Endothelial cell of umbilical vein (primary cell): ENCODE data around the gene IKZF3. TPM values are rescaled to one million over a fixed set of nuclear protein-coding genes. Genes with fewer than 3 reads are reported as not detected.

ENCODE experiments used
- BruUV-seq: library from RNA; stranded (reverse); fragments of 400-500 nt; replicated peaks from 2 replicates; lab custom pipeline; 2021; lab: Mats Ljungman, UMichigan
- CTCF ChIA-PET: fragments of 300-600, 350-600 bp; sonication (Branson Sonifier 250); formaldehyde crosslinking; loops from one replicate; lab custom pipeline; 2021; ENCODE audit warnings: antibody characterized with exemption, inconsistent platforms; lab: Charles Lee
- POLR2A ChIA-PET: fragments of 300-600, 350-600 bp; sonication (Branson Sonifier 250); formaldehyde crosslinking; loops from one replicate; lab custom pipeline; 2021; ENCODE audit warnings: antibody characterized with exemption, inconsistent platforms; lab: Charles Lee
- DNase-seq: peaks from one replicate; pipeline ENCODE4 v3.0.0-alpha.2; 2011; ENCODE audit warnings: low read depth, low spot score
- FAIRE-seq: peaks from 2 replicates; lab custom pipeline; 2011; peaks lifted over from hg19 to GRCh38; lab: Jason Lieb, UNC
- H2AFZ ChIP-seq: 2 replicates; pipeline ENCODE4 v1.6.0; 2012; ENCODE audit warnings: low read depth, low read length, control low read depth, inconsistent platforms
- H3K27ac ChIP-seq: 2 replicates; pipeline ENCODE4 v1.5.1; 2011; ENCODE audit warnings: low read depth, mild to moderate bottlenecking, control low read depth, low read length, moderate library complexity; ENCODE audit not compliant: insufficient read depth
- H3K27me3 ChIP-seq, 2 experiments: 2 replicates each; pipeline versions ENCODE4 v1.6.0 to v1.6.1; 2011; ENCODE audit warnings: low read length in 2 of 2, mixed read lengths in 1 of 2; ENCODE audit not compliant: control insufficient read depth in 2 of 2, insufficient read depth in 2 of 2
- H3K36me3 ChIP-seq, 2 experiments: 2 replicates in 1 of 2; 3 replicates in 1 of 2; pipeline ENCODE4 v1.5.1; 2011; ENCODE audit warnings: low read length in 2 of 2, mild to moderate bottlenecking in 1 of 2, moderate library complexity in 1 of 2; ENCODE audit not compliant: control insufficient read depth in 2 of 2, insufficient read depth in 2 of 2; ENCODE audit errors: extremely low read depth in 1 of 2
- H3K4me1 ChIP-seq: 3 replicates; pipeline ENCODE4 v1.5.1; 2011; ENCODE audit warnings: mild to moderate bottlenecking, low read length; ENCODE audit not compliant: control insufficient read depth, insufficient read depth; ENCODE audit errors: extremely low read depth
- H3K4me2 ChIP-seq: 2 replicates; pipeline ENCODE4 v1.6.1; 2011; ENCODE audit warnings: low read length, control low read depth, mixed read lengths; ENCODE audit not compliant: insufficient read depth
- H3K4me3 ChIP-seq, 3 experiments: fragments of 200-600 bp in 1 of 3; sonication (generic), shearing (Covaris generic) in 1 of 3; replicated peaks in 1 of 3; 2 replicates each; pipeline ENCODE4 v1.5.1; 2011 to 2016; ENCODE audit warnings: control low read depth in 3 of 3, low read length in 3 of 3, mild to moderate bottlenecking in 2 of 3, inconsistent platforms in 1 of 3, low read depth in 1 of 3, moderate library complexity in 1 of 3; ENCODE audit not compliant: insufficient read depth in 1 of 3
- H3K79me2 ChIP-seq: 2 replicates; pipeline ENCODE4 v1.6.0; 2012; ENCODE audit warnings: low read length, inconsistent platforms; ENCODE audit not compliant: control insufficient read depth, insufficient read depth
- H3K9ac ChIP-seq: replicated peaks from 2 replicates; pipeline ENCODE3; 2011; ENCODE audit warnings: low read length, control low read depth; ENCODE audit not compliant: insufficient read depth; ENCODE audit errors: extremely low read depth
- H3K9me1 ChIP-seq: replicated peaks from 3 replicates; pipeline ENCODE4 v1.6.0; 2011; ENCODE audit warnings: mild to moderate bottlenecking, low read length; ENCODE audit not compliant: control insufficient read depth, insufficient read depth; ENCODE audit errors: extremely low read depth
- H3K9me3 ChIP-seq: replicated peaks from 2 replicates; pipeline ENCODE4 v1.5.1; 2012; ENCODE audit warnings: low read length, inconsistent platforms; ENCODE audit not compliant: control insufficient read depth, insufficient read depth
- H4K20me1 ChIP-seq: replicated peaks from 2 replicates; pipeline ENCODE3; 2011; ENCODE audit warnings: mild to moderate bottlenecking, low read length; ENCODE audit not compliant: control insufficient read depth, insufficient read depth; ENCODE audit errors: extremely low read depth
- CTCF ChIP-seq, 2 donors: IDR thresholded peaks; 1 replicate in 1 of 2; 2 replicates in 1 of 2; pipeline ENCODE4 v1.5.1; 2011; ENCODE audit warnings: low read length in 2 of 2, mild to moderate bottlenecking in 2 of 2, moderate library complexity in 2 of 2, control low read depth in 1 of 2, inconsistent platforms in 1 of 2, low read depth in 1 of 2; ENCODE audit not compliant: insufficient read depth in 1 of 2; ENCODE audit errors: extremely low read depth in 1 of 2
- EZH2 ChIP-seq: IDR thresholded peaks from 2 replicates; pipeline ENCODE4 v1.6.1; 2012; ENCODE audit warnings: borderline replicate concordance, low read depth, mild to moderate bottlenecking, moderate library complexity, low read length, inconsistent platforms; ENCODE audit not compliant: severe bottlenecking
- FOS ChIP-seq: IDR thresholded peaks from 2 replicates; pipeline ENCODE4 v1.6.1; 2011; ENCODE audit warnings: mild to moderate bottlenecking, low read length, moderate library complexity, borderline replicate concordance; ENCODE audit not compliant: insufficient read depth
- GATA2 ChIP-seq: IDR thresholded peaks from 2 replicates; pipeline ENCODE4 v1.7.0; 2011; ENCODE audit warnings: low read depth, mild to moderate bottlenecking, moderate library complexity, mixed read lengths, low read length; ENCODE audit not compliant: insufficient read length, insufficient read depth
- JUN ChIP-seq: IDR thresholded peaks from 2 replicates; pipeline ENCODE4 v1.6.1; 2011; ENCODE audit warnings: borderline replicate concordance, low read depth; ENCODE audit not compliant: insufficient read length, insufficient read depth
- MYC ChIP-seq: IDR thresholded peaks from one replicate; pipeline ENCODE4 v1.6.1; 2011; ENCODE audit warnings: mild to moderate bottlenecking, low read depth, low read length
- POLR2A ChIP-seq: IDR thresholded peaks from 2 replicates; pipeline ENCODE4 v1.6.1; 2012; ENCODE audit warnings: low read depth, mild to moderate bottlenecking, control low read depth, low read length
- POLR2AphosphoS5 ChIP-seq: IDR thresholded peaks from 2 replicates; pipeline ENCODE4 v1.6.1; 2012; ENCODE audit warnings: low read depth, mild to moderate bottlenecking, control low read depth, low read length, moderate library complexity; ENCODE audit not compliant: insufficient read depth
- dilution Hi-C: fragments of 300-500 bp; cut with MboI; formaldehyde crosslinking; loops from one replicate; pipeline ENCODE4 v1.15.0; 2019; ENCODE audit warnings: low sequenced_read_pairs; ENCODE audit not compliant: extremely low pct_ligation_motif_present
- intact Hi-C: fragments of 100-400 bp; cut with micrococcal nuclease; formaldehyde crosslinking; loops from one replicate; pipeline ENCODE4 v1.10.0; 2022
- polyA plus RNA-seq, 4 experiments: library from polyadenylated mRNA; depleted of rRNA in 3 of 4; stranded (reverse) in 3 of 4; unstranded in 1 of 4; fragments of >200 nt; gene quantifications; 2 replicates each; pipeline versions ENCODE4 v1.2.1 to v1.2.3, GENCODE V29; 2011 to 2012; ENCODE audit warnings: missing spikeins in 1 of 4
- total RNA-seq: library from RNA; stranded (reverse); gene quantifications from 2 replicates; pipeline ENCODE4 v1.2.3, GENCODE V29; 2021
- TF ChIP-seq, protein P1 (sequence below): IDR thresholded peaks from 2 replicates; pipeline ENCODE4 v1.6.1; 2011; ENCODE audit not compliant: insufficient read depth, insufficient read length

IKZF3 gene
- total and polyA plus RNA-seq, 2 donors (not counting 3 experiments of a cell fraction or from before 2014, with no cell fraction given), result not detected

- dilution Hi-C loops (no loop called here), intact Hi-C loops (loop anchor here (10.0 kb wide), 1 partner anchor 78 kb away; the partner anchor contains the start of genes IKZF3 and ZPBP2)
- no peak for FAIRE-seq
- Histone ChIP-seq H3K79me2 (no peaks in the 10 kb centered on the region), H3K4me3 (no peak overlapping the region), H3K9me3 (no peaks in the 10 kb centered on the region), H3K27ac (no peak overlapping the region), H3K9ac (no peak overlapping the region), H3K4me1 (no peaks in the 10 kb centered on the region), H3K4me2 (no peak overlapping the region), H3K36me3 (no peaks in the 10 kb centered on the region), H4K20me1 (no peaks in the 10 kb centered on the region), H2AFZ (no peak overlapping the region), H3K9me1 (no peaks in the 10 kb centered on the region), H3K27me3 (peaks cover 37 to 62% of the 10 kb centered on the region in 2 experiments)
- ChIA-PET POLR2A (no interaction called here), CTCF (no interaction called here)
- TF ChIP-seq GATA2, result no peak
- no peak for TF ChIP-seq CTCF (IDR thresholded peaks at IDR 0.05; ENCODE audit: extremely low read depth in 1 of 2, insufficient read depth in 1 of 2, low read depth in 1 of 2, low read length in 2 of 2)
- TF ChIP-seq EZH2, result no peak
- TF ChIP-seq JUN, result no peak
- TF ChIP-seq FOS, result no peak
- no peak for TF ChIP-seq POLR2AphosphoS5
- TF ChIP-seq POLR2A, result no peak
- TF ChIP-seq, protein P1, sequence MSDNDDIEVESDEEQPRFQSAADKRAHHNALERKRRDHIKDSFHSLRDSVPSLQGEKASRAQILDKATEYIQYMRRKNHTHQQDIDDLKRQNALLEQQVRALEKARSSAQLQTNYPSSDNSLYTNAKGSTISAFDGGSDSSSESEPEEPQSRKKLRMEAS, result no peak
- TF ChIP-seq MYC, result no peak
- BruUV-seq, result no TSS peak
- DNase-seq, result no peak
These were observed 77.1 kb downstream of the IKZF3 start for GRCh38 chr17:39787041-39787440.
